HG03097 (cell line): Measurements from ENCODE around the gene HBG1.
"Not testable (repeated sequence)": the region's sequence is repeated elsewhere in the genome, so short reads cannot be mapped to it uniquely, and the experiment has no call there.

Experiments used
- ATAC-seq: cut with Tn5 transposase; IDR thresholded peaks from one replicate; pipeline ENCODE4 v1.9.1; 2021; ENCODE audit not compliant: unreplicated experiment, low FRiP score

HBG1 gene

DNA sequence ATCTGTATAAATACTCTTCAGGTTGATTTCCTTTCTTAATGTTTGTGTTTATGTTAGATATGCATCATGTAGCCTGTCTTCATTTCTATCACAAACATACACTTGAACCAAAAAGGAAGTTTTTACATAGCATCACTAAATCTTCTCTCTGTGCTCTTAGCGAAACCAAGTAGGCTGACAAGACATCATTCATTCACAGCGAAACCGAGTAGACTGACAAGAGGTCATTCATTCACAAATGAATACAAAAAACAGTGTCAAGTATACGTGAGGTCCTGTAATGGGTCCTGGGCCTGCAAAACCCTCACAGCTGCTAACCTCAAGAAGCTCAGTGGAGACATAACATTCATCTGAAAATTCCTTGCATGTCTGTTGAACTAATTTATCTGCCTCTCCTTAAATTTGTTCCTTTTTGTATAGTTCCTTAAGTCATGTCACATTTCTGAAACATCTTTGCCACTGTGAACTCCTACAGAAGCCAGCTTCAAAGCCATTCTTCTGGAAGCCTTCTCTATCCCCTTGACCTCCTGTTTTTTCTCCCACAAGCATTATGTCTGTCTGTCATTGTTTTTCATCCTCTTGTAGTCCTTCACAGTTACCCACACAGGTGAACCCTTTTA is 29.9 kb upstream of the HBG1 start:
- ATAC-seq, result no peak

DNA sequence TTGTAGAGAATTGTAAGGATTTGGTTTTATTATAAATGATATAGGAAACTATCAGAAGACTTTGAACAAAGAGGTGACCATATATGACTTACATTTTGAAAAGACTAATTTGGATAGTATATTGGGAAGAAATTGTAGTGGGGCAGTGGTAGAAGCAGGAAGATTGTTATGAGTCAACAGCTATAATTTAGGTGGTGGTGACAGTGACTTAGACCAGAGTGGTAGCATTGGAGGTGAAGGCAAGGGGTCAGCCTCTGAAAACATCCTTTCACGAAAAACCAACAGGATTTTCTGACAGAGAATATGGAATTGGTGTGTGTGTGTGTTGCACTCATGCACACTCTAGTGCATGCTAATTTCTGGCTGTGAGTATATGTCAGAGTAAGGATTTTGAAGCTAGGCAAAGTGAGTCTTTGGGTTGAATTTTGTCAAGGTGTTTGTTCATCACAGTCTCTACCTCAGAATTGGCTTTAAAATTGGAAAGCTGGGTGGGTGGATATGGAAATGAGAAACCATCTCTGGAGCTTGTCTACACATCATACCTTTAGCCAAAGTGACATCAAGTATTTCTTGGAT is 28.2 kb upstream of the HBG1 start:
- ATAC-seq, result no peak

DNA sequence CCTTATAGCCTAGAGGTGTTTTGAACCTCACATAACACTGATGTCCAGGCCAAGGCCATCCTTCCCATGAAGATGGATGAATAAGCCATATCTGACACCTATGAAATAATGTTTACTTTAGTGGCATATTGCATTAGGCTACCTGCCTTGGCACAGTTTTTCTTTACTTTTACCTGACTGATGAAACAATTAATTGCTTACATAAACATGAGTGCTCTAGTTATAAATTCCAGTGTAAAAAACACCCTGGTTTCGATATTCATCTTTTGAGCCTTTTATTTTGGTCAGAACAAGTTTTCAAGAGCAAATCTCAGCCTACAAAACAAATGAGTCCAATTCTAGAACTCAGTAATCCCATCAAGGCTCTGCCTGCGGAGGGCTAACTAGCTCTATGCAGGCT is 27.0 kb upstream of the HBG1 start:
- no peak for ATAC-seq

DNA sequence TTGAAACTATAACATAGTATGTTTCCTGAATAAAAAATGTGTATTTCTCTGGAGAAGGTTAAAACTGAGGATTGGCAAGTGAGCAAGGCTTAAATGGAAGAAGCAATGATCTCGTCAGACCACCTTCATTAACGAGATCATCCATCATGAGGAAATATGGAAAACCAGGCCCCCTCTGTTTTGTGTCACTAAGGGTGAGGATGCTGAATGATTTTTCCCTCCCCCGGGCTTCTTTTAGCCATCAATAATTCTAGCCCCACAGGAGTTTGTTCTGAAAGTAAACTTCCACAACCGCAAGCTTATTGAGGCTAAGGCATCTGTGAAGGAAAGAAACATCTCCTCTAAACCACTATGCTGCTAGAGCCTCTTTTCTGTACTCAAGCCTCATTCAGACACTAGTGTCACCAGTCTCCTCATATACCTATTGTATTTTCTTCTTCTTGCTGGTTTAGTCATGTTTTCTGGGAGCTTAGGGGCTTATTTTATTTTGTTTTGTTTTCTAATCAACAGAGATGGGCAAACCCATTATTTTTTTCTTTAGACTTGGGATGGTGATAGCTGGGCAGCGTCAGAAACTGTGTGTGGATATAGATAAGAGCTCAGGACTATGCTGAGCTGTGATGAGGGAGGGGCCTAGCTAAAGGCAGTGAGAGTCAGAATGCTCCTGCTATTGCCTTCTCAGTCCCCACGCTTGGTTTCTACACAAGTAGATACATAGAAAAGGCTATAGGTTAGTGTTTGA is 25.9 kb upstream of the HBG1 start:
- ATAC-seq, result no peak

DNA sequence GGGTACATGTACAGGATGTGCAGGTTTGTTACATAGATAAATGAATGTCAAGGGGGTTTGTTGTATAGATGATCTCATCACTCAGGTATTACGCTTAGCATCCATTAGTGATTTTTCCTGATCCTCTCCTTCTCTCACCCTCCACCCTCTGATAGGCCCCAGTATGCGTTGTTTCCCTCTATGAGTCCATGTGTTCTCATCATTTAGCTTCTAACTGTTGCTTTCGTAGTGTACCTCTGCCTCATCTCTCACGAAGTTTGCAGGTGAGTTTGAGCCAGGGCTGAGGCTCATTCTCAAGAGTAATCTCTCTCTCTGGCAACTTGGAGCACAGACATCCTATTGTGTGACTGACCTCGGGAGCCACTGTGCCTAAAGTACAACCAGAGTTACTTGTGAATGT is 24.7 kb upstream of the HBG1 start:
- no peak for ATAC-seq

DNA sequence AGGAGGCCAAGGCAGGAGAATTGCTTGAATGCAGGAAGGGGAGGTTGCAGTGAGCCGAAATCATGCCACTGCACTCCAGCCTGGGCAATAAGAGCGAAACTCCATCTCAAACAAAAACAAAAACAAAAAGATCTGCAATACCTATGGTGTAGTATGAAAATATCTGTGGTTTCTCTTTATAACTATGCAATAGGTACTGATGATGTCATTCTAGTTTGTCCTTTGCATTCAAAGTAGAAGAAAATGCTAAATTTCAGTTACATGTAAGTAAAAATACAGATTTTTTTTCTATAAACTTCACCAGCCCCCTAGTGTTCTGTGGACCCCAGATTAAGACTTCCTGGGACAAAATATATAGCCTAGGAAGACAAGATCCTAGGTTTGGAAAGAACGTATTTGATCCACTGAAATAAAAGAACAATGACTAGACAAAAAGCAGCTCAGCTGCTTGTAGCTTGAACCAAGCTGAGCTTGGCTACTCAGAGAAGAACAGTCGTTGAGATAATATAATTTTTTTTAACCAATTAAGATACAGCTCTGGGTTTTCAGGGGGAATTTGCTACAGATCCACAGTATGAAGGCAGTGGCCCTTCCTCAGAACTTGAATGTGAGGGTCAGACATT is 22.8 kb upstream of the HBG1 start:
- ATAC-seq, result no peak

DNA sequence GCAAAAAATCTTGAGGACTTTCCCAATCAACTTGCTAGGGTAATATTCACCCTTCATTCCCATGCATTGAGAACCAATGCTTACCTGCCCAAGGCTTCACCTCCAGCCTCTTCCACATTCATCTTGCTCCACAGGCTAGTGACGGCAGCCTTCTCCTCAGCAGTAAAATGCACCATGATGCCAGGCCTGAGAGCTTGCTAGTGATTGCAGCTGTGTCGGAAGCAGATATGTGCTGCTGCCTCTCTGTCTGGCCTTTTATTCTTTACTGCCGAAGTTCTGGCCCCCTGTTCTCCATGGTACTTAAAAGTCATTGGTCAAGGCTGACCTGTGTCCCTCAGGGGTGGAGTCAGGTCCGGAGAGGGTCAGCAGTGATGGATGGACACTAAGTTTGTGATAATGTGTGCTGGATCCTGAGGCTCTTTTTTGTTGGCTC is 20.1 kb upstream of the HBG1 start, which contains the start of gene HBE1:
Gene HBE1 (minus strand): TSS at position 231 of the 433 bp plus-strand sequence. CDS start 55 bp downstream, at position 176.
- no peak for ATAC-seq

DNA sequence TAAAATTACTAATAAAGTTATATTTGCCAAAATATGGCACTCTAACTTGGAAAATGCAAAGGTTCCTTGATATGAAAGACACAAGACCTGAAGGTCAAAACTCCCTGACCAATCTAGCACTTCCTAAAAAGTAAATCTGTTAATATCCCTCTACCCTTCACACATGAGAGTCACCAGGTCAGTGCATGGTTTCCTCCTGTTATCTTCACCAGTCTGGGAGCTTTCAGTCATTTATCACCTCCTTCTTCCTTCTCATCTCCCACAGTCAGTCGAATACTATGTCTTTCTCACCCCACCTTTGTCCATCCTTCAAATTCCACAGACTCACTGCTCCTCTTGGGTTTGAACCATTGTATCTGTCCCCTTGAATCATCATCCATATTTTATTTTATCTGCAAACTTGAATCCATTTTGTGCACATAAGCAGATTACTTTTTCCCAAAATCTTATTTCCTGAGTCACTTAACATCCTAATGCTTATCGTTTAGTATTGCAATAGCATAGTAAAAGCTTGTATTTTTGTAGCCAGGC is 17.4 kb upstream of the HBG1 start:
- no peak for ATAC-seq

DNA sequence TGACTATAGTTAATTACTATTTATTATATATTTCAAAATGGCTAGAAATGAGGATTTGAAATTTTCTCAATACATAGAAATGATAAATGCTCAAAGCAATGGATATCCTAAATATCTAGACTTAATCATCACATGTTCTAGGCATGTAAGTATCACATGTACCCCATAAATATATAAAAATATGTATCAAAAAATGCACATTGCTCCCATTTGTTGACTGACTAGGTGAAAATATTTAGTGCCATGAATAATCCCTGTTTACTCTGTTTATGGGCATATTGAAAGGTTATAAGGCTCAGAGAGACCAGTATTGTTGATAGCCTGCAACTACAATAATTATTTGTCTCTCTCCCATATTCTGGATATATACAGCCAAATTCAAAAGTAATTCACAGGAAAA is 17.0 kb upstream of the HBG1 start:
- no peak for ATAC-seq

DNA sequence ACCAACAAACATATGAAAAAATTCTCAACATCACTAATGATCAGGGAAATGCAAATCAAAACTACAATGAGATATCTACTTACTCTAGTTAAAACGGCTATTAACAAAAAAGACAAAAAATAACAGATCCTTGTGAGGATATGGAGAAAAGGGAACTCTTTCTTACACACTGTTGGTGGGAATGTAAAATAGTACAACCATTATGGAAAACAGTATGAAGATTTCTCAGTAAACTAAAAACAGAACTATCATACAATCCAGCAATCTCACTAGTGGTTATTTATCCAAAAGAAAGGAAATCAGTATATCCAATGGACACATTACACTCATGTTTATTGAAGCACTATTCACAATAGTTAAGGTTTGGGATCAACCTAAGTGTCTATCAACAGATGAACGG is 16.2 kb upstream of the HBG1 start:
- no peak for ATAC-seq

DNA sequence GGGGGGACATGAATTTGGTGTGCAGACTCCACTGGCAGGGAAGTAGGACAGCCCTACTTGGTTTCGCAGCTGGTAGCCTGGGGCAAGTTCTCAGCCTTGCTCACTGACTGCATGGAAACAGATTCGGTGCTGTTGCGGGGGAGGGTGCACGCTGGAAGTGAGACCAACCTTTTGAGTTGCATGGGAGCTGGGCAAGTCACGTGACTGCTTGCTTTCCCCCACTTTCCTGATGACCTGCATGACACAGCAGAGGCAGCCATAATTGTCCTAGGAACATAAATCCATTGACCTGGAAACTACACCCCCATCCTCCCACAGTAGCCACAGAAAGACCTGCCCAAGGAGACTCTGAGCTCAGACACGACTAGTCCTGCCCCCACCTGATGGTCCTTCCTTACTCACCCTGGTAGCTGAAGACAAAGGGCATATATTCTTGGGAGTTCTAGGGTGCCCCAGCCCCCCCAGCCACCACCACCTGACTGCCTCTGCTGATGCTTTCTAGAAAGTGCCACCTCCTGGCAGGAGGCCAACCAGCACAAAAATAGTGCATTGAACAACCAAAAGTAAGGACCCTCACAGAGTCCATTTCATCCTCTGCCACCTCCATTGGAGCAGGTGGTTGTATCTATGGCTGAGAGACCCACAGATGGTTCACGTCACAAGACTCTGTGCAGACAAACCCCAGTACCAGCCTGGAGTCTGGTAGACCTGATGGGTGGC is 9.0 kb upstream of the HBG1 start:
- ATAC-seq, result no peak

DNA sequence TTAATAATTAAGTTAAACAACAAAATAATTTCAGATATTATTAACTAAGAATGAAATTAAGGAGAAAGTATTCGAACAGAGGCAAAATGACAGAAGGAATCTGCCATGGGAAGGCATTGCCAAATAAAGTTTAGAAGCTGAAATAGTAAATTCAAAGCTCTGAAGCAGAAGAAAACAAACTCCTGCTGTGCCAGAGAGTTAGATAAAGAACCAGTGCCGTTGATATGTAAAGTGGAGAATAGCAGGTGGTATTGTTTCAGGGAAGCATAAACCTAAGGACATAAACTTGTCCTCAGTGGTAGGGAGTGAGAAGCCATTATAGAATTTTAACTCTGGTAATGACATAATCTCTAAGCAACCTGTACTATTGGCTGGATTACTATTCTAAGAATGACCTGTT is 7.6 kb upstream of the HBG1 start:
- no peak for ATAC-seq

DNA sequence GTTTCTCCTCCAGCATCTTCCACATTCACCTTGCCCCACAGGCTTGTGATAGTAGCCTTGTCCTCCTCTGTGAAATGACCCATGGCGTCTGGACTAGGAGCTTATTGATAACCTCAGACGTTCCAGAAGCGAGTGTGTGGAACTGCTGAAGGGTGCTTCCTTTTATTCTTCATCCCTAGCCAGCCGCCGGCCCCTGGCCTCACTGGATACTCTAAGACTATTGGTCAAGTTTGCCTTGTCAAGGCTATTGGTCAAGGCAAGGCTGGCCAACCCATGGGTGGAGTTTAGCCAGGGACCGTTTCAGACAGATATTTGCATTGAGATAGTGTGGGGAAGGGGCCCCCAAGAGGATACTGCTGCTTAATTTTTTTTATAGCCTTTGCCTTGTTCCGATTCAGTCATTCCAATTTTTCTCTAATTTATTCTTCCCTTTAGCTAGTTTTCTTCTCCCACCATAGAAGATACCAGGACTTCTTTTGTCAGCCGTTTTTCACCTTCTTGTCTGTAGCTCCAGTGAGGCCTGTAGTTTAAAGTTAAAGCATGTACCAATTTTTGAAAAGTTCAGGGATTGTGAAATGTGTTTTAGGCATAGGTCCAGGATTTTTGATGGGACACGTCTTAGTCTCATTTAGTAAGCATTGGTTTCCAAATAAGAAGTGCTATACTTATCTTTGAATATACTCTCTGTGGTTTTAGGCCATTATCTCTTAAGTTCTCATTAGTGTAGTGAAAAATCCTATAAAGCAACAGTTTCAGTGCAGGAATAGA is 5.2 kb upstream of the HBG1 start, which contains the start of gene HBG2:
Gene HBG2 (minus strand): TSS at position 136 of the 768 bp plus-strand sequence. CDS start 53 bp downstream, at position 83.
- not testable (repeated sequence) for ATAC-seq

DNA sequence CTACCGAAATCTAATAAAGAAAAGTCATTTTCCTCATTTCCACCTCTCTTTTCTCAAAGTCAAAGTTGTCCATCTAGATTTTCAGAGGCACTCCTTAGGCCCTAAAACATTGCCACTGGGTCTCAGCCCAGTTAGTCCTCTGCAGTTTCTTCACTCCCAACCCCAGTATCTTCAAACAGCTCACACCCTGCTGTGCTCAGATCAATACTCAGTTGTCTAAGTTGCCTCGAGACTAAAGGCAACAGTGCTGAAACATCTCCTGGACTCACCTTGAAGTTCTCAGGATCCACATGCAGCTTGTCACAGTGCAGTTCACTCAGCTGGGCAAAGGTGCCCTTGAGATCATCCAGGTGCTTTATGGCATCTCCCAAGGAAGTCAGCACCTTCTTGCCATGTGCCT is 4.4 kb upstream of the HBG1 start:
- not testable (repeated sequence) for ATAC-seq

DNA sequence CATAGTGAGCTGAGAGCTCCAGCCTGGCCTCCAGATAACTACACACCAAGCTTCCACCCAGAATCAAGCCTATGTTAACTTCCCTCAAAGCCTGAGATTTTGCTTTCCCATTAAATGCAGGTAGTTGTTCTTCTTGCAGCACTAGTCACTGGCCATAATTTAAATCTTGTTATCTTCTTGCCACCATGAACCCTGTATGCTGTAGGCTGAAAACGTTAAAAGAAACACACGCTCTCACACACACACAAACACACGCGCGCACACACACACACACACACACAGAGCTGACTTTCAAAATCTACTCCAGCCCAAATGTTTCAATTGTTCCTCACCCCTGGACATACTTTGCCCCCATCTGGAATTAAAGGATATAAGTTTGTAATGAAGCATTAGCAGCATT is 3.8 kb upstream of the HBG1 start:
- not testable (repeated sequence) for ATAC-seq

DNA sequence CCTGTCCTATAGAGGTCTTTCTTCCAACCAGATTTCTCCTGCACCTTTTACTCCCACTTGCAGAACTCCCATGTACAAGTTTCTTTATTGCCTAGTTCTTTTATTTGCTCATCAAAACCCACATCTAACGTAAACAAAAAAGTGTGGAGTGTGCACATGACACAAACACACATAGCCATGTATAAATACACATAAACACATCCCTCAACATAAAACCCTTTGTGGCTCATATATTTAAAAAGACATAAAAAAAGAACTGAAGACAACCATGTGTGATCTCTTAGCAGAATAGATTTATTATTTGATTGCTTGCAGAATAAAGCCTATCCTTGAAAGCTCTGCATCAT is 3.2 kb upstream of the HBG1 start:
- ATAC-seq, result no peak

DNA sequence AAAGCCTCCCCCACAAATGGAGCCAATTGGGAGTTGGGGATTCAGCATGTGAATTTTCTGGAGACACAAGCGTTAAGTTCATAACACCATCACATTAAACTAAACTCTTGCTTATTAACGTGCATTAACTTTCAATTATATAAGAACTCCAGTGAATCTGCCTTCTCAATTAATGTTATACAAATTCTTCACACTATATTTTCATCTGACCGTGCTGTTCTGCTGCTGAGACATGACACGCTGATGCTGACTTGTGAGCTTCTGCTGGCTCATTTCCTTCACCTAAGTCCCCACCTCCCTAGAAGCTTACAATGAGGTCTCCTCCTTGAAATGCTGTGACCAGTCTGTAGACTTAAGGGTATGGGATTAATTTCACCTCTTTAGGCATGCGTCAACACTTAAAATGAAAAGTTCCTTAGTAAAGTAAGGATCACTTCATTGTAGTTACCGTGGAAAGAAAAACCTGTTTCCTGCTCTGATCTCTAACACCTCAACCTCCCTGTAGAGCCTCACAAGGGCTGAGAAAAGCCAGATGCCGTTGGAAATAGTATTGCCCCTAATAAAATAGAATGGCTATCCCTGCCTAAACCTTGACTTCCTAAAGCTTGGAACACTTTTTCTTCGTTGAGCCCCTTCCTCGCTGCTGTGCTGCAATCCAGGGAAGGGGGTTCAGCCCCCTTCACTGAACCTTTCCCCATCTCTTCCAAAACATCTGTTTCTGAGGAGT is 2.7 kb upstream of the HBG1 start:
- no peak for ATAC-seq

DNA sequence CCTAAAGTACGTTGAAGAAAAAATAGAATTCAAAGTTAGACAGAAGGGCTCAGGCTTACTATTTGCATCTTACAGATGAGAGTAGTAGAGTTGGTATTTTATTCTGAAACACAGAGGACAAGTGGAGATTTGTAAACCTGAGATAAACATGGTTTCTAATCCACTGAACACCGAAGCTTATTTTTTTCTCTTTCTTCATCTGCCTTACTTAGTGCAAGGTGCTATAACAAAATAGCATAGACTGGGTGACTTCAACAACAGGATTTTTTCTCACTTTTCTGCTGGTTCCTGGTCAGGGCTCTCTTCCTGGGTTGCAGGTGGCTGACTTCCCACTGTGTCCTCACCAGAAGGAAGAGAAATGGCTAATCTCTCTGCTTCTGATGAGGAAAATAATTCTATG is 2.1 kb upstream of the HBG1 start:
- no peak for ATAC-seq

DNA sequence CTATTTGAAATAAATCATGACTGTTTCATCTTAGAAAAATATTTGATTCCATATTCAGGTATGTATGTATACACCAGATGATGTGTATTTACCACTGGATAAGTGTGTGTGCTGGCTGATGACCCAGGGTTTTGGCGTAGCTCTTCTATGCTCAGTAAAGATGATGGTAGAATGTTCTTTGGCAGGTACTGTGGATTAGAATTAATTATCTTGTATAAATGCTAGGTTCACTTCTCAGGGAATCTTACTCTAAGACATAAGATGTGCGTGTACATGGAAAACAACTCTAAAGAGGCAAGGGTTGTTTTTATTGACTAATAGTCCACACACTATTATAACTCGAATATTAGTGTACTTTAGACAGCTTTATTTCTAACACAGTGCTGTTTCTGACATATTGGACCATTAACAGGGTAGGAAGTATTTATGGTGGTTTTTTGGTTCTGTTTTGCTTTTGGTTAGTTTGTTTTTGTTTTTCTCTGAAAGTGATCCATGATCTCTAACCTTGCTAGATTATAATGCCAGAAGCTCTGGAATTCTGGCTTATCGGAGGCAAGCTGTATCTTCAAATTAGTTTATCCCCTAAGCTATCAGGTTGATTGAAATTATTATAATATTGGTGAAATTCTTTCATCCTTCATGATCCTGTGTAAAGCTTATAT is 1.0 kb upstream of the HBG1 start:
- no peak for ATAC-seq
